ENCODE results near the gene PISD.

GRCh38 chr22:31584804-31585160, 77.2 kb downstream of the PISD start:
- no peak for TF ChIP-seq POLR2A (IDR thresholded peaks at IDR 0.05)
- no peak for TF ChIP-seq CTCF (IDR thresholded peaks at IDR 0.05)
